GM12878 (cell line): ENCODE results near the gene ANXA9. TPM values are rescaled to one million over a fixed set of nuclear protein-coding genes. Genes with fewer than 3 reads are reported as not detected.

Experiments
- ATAC-seq: fragments of 200-7000 bp; cut with Tn5 transposase; 3 replicates; pipeline ENCODE4 v1.9.1; 2020; ENCODE audit warnings: mild to moderate bottlenecking, moderate library complexity
- BruUV-seq: library from RNA; stranded (reverse); fragments of 400-500 nt; replicated peaks from 2 replicates; lab custom pipeline; 2021; lab: Mats Ljungman, UMichigan
- CTCF ChIA-PET: fragments of 300-600 bp; sonication (Branson Sonifier 250); formaldehyde crosslinking; extraction: SDS; loops from one replicate; lab custom pipeline; 2021; ENCODE audit warnings: inconsistent platforms; lab: Yijun Ruan, JAX
- POLR2A ChIA-PET: fragments of 350-600 bp; formaldehyde crosslinking; extraction: SDS; loops from one replicate; lab custom pipeline; 2021; ENCODE audit warnings: inconsistent platforms; lab: Charles Lee
- RAD21 ChIA-PET: fragments of 300-600 bp; sonication (Branson Sonifier 250); formaldehyde crosslinking; loops from one replicate; lab custom pipeline; 2023; ENCODE audit warnings: antibody characterized with exemption; ENCODE audit not compliant: unreplicated experiment; lab: Charles Lee
- SMC1A ChIA-PET: fragments of 300-600 bp; sonication (Branson Sonifier 250); formaldehyde crosslinking; loops from one replicate; lab custom pipeline; 2023; ENCODE audit not compliant: unreplicated experiment, uncharacterized antibody; lab: Charles Lee
- DNase-seq: peaks from one replicate; pipeline ENCODE4 v3.0.0-alpha.2; 2011; ENCODE audit warnings: low read depth, low spot score
- FAIRE-seq: peaks from 3 replicates; lab custom pipeline; 2011; peaks lifted over from hg19 to GRCh38; lab: Jason Lieb, UNC
- H2AFZ ChIP-seq: 2 replicates; pipeline ENCODE4 v1.6.0; 2011; ENCODE audit warnings: low read depth, low read length, control low read depth; ENCODE audit not compliant: control insufficient read depth
- H3K27ac ChIP-seq: 2 replicates; pipeline ENCODE4 v1.5.1; 2011; ENCODE audit warnings: control low read depth; ENCODE audit not compliant: control insufficient read depth, insufficient read depth
- H3K27me3 ChIP-seq, 2 experiments: replicated peaks in 1 of 2; 2 replicates each; pipeline versions ENCODE4 v1.6.0 to v1.6.1; 2011; ENCODE audit warnings: low read length in 1 of 2; ENCODE audit not compliant: control insufficient read depth in 2 of 2, insufficient read depth in 2 of 2
- H3K36me3 ChIP-seq, 2 experiments: 2 replicates each; pipeline ENCODE4 v1.5.1; 2011; ENCODE audit warnings: low read length in 1 of 2; ENCODE audit not compliant: control insufficient read depth in 2 of 2, insufficient read depth in 2 of 2
- H3K4me1 ChIP-seq: 2 replicates; pipeline ENCODE4 v1.6.1; 2011; ENCODE audit warnings: mild to moderate bottlenecking, low read length, moderate library complexity, mixed read lengths; ENCODE audit not compliant: control insufficient read depth, insufficient read depth
- H3K4me2 ChIP-seq: 2 replicates; pipeline ENCODE4 v1.6.0; 2011; ENCODE audit warnings: control low read depth; ENCODE audit not compliant: control insufficient read depth, insufficient read depth
- H3K4me3 ChIP-seq: fragments of 200-600 bp; sonication (generic); 2 replicates; pipeline ENCODE4 v1.5.1; 2016
- H3K79me2 ChIP-seq: 2 replicates; pipeline ENCODE4 v1.6.0; 2011; ENCODE audit warnings: low read length; ENCODE audit not compliant: control insufficient read depth, insufficient read depth
- H3K9ac ChIP-seq: 2 replicates; pipeline ENCODE4 v1.8.0; 2011; ENCODE audit warnings: low read length, control low read depth, mixed read lengths; ENCODE audit not compliant: control insufficient read depth, insufficient read depth
- H3K9me3 ChIP-seq: replicated peaks from 3 replicates; pipeline ENCODE4 v1.5.1; 2011; ENCODE audit warnings: mild to moderate bottlenecking, low read length; ENCODE audit not compliant: control insufficient read depth, insufficient read depth
- H4K20me1 ChIP-seq: 2 replicates; pipeline ENCODE4 v1.6.0; 2011; ENCODE audit not compliant: control insufficient read depth, insufficient read depth
- BACH1 ChIP-seq: fragments of 450-650 bp; IDR thresholded peaks from 2 replicates; pipeline ENCODE4 v1.6.1; 2017; ENCODE audit warnings: mild to moderate bottlenecking, borderline replicate concordance
- CHD1 ChIP-seq: IDR thresholded peaks from 2 replicates; pipeline ENCODE4 v1.6.1; 2012; ENCODE audit warnings: low read depth, low read length, improper control_type of control experiment
- E4F1 ChIP-seq: fragments of 450-650 bp; IDR thresholded peaks from 2 replicates; pipeline ENCODE4 v1.6.1; 2018; ENCODE audit warnings: borderline replicate concordance, mild to moderate bottlenecking; ENCODE audit not compliant: partially characterized antibody
- NFIC ChIP-seq: IDR thresholded peaks from 2 replicates; pipeline ENCODE4 v1.6.1; 2012; ENCODE audit warnings: low read depth, mild to moderate bottlenecking, inconsistent platforms, low read length, moderate library complexity
- NFXL1 ChIP-seq: fragments of 450-650 bp; IDR thresholded peaks from 2 replicates; pipeline ENCODE4 v1.6.1; 2017; ENCODE audit warnings: antibody characterized with exemption, mild to moderate bottlenecking, borderline replicate concordance
- NR2C2 ChIP-seq: IDR thresholded peaks from 2 replicates; pipeline ENCODE4 v1.6.1; 2011; ENCODE audit warnings: borderline replicate concordance, low read depth; ENCODE audit not compliant: control insufficient read depth, insufficient read length
- SIN3A ChIP-seq: IDR thresholded peaks from 2 replicates; pipeline ENCODE4 v1.6.1; 2012; ENCODE audit warnings: low read depth, low read length, improper control_type of control experiment
- TAF1 ChIP-seq: IDR thresholded peaks from 2 replicates; pipeline ENCODE4 v1.6.1; 2011; ENCODE audit warnings: mild to moderate bottlenecking, low read depth, low read length, borderline replicate concordance
- USF2 ChIP-seq: IDR thresholded peaks from 2 replicates; pipeline ENCODE4 v1.6.1; 2011; ENCODE audit warnings: low read depth, low read length, improper control_type of control experiment, borderline replicate concordance
- YBX1 ChIP-seq: fragments of 450-650 bp; IDR thresholded peaks from 2 replicates; pipeline ENCODE4 v1.6.1; 2016; ENCODE audit warnings: antibody characterized with exemption
- WGBS: methylation state at CpG from one replicate; pipeline ENCODE4 v1.1.6; 2016; ENCODE audit warnings: low lambda C conversion rate; ENCODE audit not compliant: insufficient replicate concordance, insufficient coverage; ENCODE audit errors: missing lambda C conversion rate; 5-methylcytosine and 5-hydroxymethylcytosine counted together
- in situ Hi-C: fragments of 300-500 bp; cut with MboI; formaldehyde crosslinking; loops from 9 replicates; pipeline ENCODE4 v1.14.3; 2018; ENCODE audit warnings: mixed read lengths
- intact Hi-C: fragments of 100-400 bp; cut with micrococcal nuclease; formaldehyde crosslinking; loops from one replicate; pipeline ENCODE4 v1.14.2; 2022; ENCODE audit not compliant: unreplicated experiment
- polyA plus RNA-seq, 11 experiments: library from polyadenylated mRNA; depleted of rRNA in 4 of 11; unstranded in 6 of 11; stranded (reverse) in 5 of 11; fragments of >200 nt; fragmentation: Nextera tagmentation in 4 of 11; fragmentation: Illumina TruSeq in 1 of 11; extraction: Ambion mirVana in 4 of 11; extraction: Trizol in 1 of 11; gene quantifications; 1 replicate in 1 of 11; 2 replicates in 10 of 11; pipeline versions ENCODE4 v1.2.1 to v1.2.3, GENCODE V29; 2011 to 2016; ENCODE audit warnings: inconsistent platforms in 2 of 11, missing spikeins in 2 of 11, low read depth in 1 of 11
- total RNA-seq, 4 experiments: library from RNA; depleted of rRNA in 3 of 4; stranded (reverse); fragments of >200 nt in 3 of 4; fragmentation: Illumina TruSeq in 1 of 4; extraction: Trizol in 1 of 4; gene quantifications; 2 replicates each; pipeline versions ENCODE4 v1.2.1 to v1.2.3, GENCODE V29; 2013 to 2021
- TF ChIP-seq, protein P1 (sequence below): fragments of 150-350 bp; IDR thresholded peaks from 2 replicates; pipeline ENCODE4 v1.6.1; 2016; ENCODE audit warnings: low read depth, low read length

Gene ANXA9
- total and polyA plus RNA-seq, 10 of the 15 experiments (the other 5 are each of a cell fraction or from before 2014, with no cell fraction given): 0.04 to 0.43 (median 0.18) TPM; not detected in 4

DNA sequence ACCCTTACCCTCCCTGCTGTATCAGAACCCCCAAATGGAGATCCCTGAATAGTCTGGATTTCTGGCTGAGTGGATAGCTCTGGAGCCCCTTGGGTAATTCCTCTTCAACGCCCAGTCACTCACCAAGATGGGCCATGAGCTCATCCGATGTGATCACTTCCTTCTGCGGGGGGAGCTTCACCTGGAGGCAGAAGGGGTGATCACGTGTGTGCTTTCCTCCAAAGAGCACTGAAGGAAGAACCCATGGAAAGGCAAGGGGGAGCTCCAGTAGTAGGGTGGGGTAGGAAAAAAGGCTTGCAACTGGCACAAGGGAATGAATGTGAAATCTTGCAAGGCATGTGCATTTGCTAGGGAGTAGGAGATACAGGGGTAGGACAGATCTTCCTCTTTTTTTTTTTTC is 19.5 kb downstream of the ANXA9 start:
- RAD21 ChIA-PET: no interaction called here
- peaks cover 4% of the 10 kb centered on the region; the same call in 1 of the 2 replicates for H3K4me1 ChIP-seq
- WGBS: 76% methylated on average over 4 of the region's 4 CpGs
- peaks cover 5% of the 10 kb centered on the region for H3K79me2 ChIP-seq
- no peak for ATAC-seq
- no peaks in the 10 kb centered on the region for H3K9me3 ChIP-seq
- SMC1A ChIA-PET: interaction anchor here (0.6 to 1.6 kb wide), 3 partner anchors 28 to 278 kb away, joined by 3 read pairs; no protein-coding TSS in a partner anchor
- POLR2A ChIA-PET: interaction anchor here (0.5 to 0.7 kb wide), 3 partner anchors 328 to 1052 kb away, joined by 3 to 4 read pairs (median 3); no protein-coding TSS in a partner anchor
- no peaks in the 10 kb centered on the region for H4K20me1 ChIP-seq
- in situ Hi-C loops (no loop called here), intact Hi-C loops (no loop called here)
- no peak for FAIRE-seq
- H3K4me2 ChIP-seq: no peak overlapping the region
- H3K9ac ChIP-seq: no peak overlapping the region
- H2AFZ ChIP-seq: no peak overlapping the region
- CTCF ChIA-PET: interaction anchor here (0.8 to 16.2 kb wide), 6 partner anchors 21 to 441 kb away, joined by 3 to 252 read pairs (median 4); partner anchors contain the start of genes ANXA9 and CERS2
- DNase-seq: no peak
- BruUV-seq: no TSS peak
- no peak overlapping the region for H3K4me3 ChIP-seq
- H3K27ac ChIP-seq: no peak overlapping the region
- TF ChIP-seq BACH1: no peak
- TF ChIP-seq USF2: no peak
- TF ChIP-seq YBX1: no peak
- TF ChIP-seq, protein P1, sequence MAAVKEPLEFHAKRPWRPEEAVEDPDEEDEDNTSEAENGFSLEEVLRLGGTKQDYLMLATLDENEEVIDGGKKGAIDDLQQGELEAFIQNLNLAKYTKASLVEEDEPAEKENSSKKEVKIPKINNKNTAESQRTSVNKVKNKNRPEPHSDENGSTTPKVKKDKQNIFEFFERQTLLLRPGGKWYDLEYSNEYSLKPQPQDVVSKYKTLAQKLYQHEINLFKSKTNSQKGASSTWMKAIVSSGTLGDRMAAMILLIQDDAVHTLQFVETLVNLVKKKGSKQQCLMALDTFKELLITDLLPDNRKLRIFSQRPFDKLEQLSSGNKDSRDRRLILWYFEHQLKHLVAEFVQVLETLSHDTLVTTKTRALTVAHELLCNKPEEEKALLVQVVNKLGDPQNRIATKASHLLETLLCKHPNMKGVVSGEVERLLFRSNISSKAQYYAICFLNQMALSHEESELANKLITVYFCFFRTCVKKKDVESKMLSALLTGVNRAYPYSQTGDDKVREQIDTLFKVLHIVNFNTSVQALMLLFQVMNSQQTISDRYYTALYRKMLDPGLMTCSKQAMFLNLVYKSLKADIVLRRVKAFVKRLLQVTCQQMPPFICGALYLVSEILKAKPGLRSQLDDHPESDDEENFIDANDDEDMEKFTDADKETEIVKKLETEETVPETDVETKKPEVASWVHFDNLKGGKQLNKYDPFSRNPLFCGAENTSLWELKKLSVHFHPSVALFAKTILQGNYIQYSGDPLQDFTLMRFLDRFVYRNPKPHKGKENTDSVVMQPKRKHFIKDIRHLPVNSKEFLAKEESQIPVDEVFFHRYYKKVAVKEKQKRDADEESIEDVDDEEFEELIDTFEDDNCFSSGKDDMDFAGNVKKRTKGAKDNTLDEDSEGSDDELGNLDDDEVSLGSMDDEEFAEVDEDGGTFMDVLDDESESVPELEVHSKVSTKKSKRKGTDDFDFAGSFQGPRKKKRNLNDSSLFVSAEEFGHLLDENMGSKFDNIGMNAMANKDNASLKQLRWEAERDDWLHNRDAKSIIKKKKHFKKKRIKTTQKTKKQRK: no peak
- TF ChIP-seq NFIC: no peak
- TF ChIP-seq E4F1: no peak
- TF ChIP-seq NR2C2: no peak
- TF ChIP-seq NFXL1: no peak
- TF ChIP-seq SIN3A: no peak
- no peak for TF ChIP-seq CHD1
- no peak for TF ChIP-seq TAF1
- H3K27me3 ChIP-seq: no peaks in the 10 kb centered on the region
- H3K36me3 ChIP-seq: no peaks in the 10 kb centered on the region; a peak in 1 of 4 replicates
